PFSK-1 (cell line): Measurements from ENCODE around the gene KSR1.

Source experiments
- FOXP2 ChIP-seq: optimal IDR thresholded peaks from 2 replicates; pipeline ENCODE3; 2011; ENCODE audit warnings: borderline replicate concordance, control low read depth, inconsistent platforms; ENCODE audit not compliant: insufficient read depth; ENCODE audit errors: extremely low read length, extremely low read depth
- POLR2AphosphoS5 ChIP-seq: IDR thresholded peaks from 2 replicates; pipeline ENCODE4 v1.6.1; 2012; ENCODE audit warnings: low read depth, mild to moderate bottlenecking, control low read depth, low read length, moderate library complexity
- TF ChIP-seq, protein P1 (sequence below), 2 experiments: IDR thresholded peaks; 2 replicates each; pipeline versions ENCODE4 v1.6.1 to v1.8.0; 2011 to 2012; ENCODE audit warnings: low read depth in 2 of 2, low read length in 2 of 2, control low read depth in 1 of 2, inconsistent platforms in 1 of 2, mild to moderate bottlenecking in 1 of 2, moderate library complexity in 1 of 2; ENCODE audit not compliant: insufficient read depth in 1 of 2

DNA sequence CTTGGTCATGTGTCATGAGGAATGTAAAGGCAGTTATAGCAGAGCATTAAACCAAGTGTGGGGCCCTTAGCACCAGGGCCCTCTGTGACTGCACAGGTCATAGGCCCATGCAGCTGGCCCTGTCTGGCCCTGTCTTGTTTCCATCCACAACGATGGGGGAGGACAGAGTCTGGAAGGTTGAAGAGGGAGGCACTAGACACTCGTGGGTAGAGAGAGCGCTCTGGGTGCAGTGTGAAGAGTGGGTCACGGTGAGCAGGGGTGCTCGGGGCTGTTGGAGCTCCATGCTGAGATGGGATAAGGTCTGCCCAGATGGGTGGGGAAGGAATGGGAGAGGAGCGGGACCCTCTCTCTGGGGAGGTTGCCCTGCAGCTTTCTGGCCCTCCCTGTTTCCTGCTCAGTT is 12.8 kb upstream of the KSR1 start:
- TF ChIP-seq FOXP2 (no peak), POLR2AphosphoS5 (no peak)
- TF ChIP-seq, protein P1, sequence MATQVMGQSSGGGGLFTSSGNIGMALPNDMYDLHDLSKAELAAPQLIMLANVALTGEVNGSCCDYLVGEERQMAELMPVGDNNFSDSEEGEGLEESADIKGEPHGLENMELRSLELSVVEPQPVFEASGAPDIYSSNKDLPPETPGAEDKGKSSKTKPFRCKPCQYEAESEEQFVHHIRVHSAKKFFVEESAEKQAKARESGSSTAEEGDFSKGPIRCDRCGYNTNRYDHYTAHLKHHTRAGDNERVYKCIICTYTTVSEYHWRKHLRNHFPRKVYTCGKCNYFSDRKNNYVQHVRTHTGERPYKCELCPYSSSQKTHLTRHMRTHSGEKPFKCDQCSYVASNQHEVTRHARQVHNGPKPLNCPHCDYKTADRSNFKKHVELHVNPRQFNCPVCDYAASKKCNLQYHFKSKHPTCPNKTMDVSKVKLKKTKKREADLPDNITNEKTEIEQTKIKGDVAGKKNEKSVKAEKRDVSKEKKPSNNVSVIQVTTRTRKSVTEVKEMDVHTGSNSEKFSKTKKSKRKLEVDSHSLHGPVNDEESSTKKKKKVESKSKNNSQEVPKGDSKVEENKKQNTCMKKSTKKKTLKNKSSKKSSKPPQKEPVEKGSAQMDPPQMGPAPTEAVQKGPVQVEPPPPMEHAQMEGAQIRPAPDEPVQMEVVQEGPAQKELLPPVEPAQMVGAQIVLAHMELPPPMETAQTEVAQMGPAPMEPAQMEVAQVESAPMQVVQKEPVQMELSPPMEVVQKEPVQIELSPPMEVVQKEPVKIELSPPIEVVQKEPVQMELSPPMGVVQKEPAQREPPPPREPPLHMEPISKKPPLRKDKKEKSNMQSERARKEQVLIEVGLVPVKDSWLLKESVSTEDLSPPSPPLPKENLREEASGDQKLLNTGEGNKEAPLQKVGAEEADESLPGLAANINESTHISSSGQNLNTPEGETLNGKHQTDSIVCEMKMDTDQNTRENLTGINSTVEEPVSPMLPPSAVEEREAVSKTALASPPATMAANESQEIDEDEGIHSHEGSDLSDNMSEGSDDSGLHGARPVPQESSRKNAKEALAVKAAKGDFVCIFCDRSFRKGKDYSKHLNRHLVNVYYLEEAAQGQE (IDR thresholded peaks at IDR 0.05; ENCODE audit: insufficient read depth in 1 of 2, low read depth in 2 of 2, low read length in 2 of 2) = no peak
